ENCODE data around the gene TMEM218. TPM values are rescaled to one million over a fixed set of nuclear protein-coding genes. Genes with fewer than 3 reads are reported as not detected.

The TMEM218 gene
- 10 to 100 TPM; 19.7 to 42.3 (median 26.9) TPM for total RNA-seq
- 10 to 100 TPM; 19.3 to 38.7 (median 20.4) TPM for polyA plus RNA-seq
- long read RNA-seq, donor 1, partial matches to known transcripts = 0 of 2 reads
- long read RNA-seq, donor 1, other reads (novel, unspliced or antisense) = 0 of 2 reads
- long read RNA-seq, donor 2 = 0 reads
- long read RNA-seq, donor 3, partial matches to known transcripts = 0 of 1 reads
- long read RNA-seq, donor 3, other reads (novel, unspliced or antisense) = 0 of 1 reads
- long read RNA-seq, donor 4, partial matches to known transcripts = 1 of 16 reads
- long read RNA-seq, donor 4, other reads (novel, unspliced or antisense) = 12 of 16 reads
- long read RNA-seq, donor 5, partial matches to known transcripts = 0 of 38 reads
- long read RNA-seq, donor 5, other reads (novel, unspliced or antisense) = 34 of 38 reads
- long read RNA-seq, donor 6, full-length matches to known transcripts = 1 of 10 reads
- long read RNA-seq, donor 6, partial matches to known transcripts = 1 of 10 reads
- long read RNA-seq, donor 6, other reads (novel, unspliced or antisense) = 8 of 10 reads
- long read RNA-seq, donor 7, partial matches to known transcripts = 0 of 1 reads
- long read RNA-seq, donor 7, other reads (novel, unspliced or antisense) = 0 of 1 reads
- long read RNA-seq, donor 8, partial matches to known transcripts = 0 of 10 reads
- long read RNA-seq, donor 8, other reads (novel, unspliced or antisense) = 8 of 10 reads
- long read RNA-seq, donor 9, partial matches to known transcripts = 5 of 6 reads
- long read RNA-seq, donor 9, other reads (novel, unspliced or antisense) = 0 of 6 reads
- long read RNA-seq, donor 10 = 0 reads

DNA sequence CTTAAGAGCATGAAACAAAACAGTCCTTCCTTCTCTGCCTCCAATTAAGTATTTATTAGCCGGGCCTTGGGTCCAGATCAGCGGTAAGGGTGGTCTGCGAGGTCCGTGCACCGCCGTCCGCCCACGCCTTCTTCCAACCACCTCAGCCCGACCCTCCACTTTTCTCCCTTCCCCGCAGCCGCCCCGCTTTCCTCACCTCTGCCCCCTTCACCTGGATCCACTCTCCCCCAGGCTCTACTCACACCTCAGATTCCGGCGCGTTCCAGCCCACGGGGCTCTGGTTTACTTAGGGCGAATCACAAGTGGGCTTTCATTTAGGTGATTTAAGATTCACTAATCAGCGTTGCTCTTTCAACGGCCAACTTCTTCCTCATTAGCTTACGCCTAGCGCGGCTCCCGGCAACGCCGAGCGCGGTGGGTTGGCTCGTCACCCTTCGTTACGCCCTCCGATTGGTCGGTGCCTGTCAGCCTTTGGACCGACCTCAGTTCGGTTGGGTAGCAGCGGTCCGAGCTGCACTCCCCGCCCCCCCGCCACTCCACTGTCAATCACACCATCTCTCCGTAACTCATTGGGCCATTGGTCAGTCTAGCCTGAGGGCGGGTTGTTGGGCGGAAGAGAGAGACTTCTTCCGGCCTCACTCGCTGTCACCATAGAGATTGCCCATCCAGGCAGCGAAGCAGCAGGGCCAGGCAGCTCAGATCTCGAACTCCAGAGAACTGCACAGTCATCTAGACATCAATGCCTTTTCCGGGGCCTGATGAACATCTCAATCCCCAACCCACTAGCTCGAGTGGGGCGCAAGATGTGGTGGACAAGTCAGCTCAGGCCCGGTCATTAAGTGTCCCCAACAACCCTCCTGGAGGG, at the start of gene TMEM218:
TMEM218 (minus strand) TSS at position 284 of the 865 bp plus-strand sequence. CDS start 9,385 bp downstream, outside the sequence.
- peaks cover 4 to 6% of the 10 kb centered on the region in 2 donors for H3K4me1 ChIP-seq (replicated peaks in 1 of 2)
- peak within 1 kb of the TSS; percentile 4 to 72 (median 66) for H3K4me3 ChIP-seq
- peak; percentile 99 to 100 (median 100) for DNase-seq
- WGBS, 4 donors = 4 to 6% (median 5%) methylated on average over 39 to 49 of the region's 49 CpGs
- H3K36me3 ChIP-seq (replicated peaks in 1 of 2) = no peaks in the 10 kb centered on the region
- peak within 1 kb of the TSS in 4 of 5 donors; percentile 38 to 85 (median 66) for H3K27ac ChIP-seq
- peak in 1 of 2 donors; percentile 25 for TF ChIP-seq POLR2A (IDR thresholded peaks at IDR 0.05)
- TF ChIP-seq, protein P1, sequence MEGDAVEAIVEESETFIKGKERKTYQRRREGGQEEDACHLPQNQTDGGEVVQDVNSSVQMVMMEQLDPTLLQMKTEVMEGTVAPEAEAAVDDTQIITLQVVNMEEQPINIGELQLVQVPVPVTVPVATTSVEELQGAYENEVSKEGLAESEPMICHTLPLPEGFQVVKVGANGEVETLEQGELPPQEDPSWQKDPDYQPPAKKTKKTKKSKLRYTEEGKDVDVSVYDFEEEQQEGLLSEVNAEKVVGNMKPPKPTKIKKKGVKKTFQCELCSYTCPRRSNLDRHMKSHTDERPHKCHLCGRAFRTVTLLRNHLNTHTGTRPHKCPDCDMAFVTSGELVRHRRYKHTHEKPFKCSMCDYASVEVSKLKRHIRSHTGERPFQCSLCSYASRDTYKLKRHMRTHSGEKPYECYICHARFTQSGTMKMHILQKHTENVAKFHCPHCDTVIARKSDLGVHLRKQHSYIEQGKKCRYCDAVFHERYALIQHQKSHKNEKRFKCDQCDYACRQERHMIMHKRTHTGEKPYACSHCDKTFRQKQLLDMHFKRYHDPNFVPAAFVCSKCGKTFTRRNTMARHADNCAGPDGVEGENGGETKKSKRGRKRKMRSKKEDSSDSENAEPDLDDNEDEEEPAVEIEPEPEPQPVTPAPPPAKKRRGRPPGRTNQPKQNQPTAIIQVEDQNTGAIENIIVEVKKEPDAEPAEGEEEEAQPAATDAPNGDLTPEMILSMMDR (IDR thresholded peaks at IDR 0.05) = no peak
- no peaks in the 10 kb centered on the region for H3K27me3 ChIP-seq
- intact Hi-C loops (cut with DNase I) = no loop called here
- no peaks in the 10 kb centered on the region for H3K9me3 ChIP-seq (replicated peaks in 1 of 3)

DNA sequence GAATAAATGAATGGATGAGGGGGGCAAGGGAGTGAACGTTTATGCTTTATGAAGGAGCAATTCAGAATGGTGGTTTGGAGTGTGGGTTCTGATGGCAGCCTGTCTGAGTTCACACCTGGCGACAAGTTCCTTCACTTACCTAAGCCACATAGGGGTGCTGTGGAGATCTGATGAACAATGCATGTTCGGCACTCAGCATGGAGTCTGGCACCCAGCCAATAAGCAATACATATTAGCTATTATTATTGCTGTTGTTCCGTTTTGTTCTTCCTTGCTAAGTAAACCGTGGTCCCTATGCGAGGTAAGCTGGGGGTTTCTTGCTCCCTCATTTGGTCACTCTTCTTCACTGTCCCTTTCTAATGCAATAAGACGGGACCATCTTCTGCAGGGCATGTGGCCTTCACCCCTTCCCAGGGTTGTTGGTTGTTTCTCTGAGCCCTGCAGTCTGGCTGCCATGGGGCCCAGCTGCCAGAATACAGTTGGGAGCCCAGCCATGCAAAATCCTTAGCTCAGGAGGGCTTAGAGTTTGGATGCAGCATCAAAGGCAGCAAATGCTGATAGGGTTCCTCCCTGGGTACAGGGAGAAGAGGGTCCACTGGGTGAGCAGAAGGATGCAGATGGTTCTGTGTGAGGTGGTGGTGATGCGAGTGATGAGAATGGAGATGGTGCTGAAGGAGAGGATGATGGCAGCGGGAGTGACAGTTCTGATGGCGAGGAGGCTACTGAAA, 46.7 kb upstream of the TMEM218 start:
- Histone ChIP-seq H3K9me3 (replicated peaks in 1 of 3) (no peaks in the 10 kb centered on the region), H3K27me3 (no peaks in the 10 kb centered on the region), H3K4me1 (replicated peaks in 1 of 2) (no peaks in the 10 kb centered on the region), H3K4me3 (no peak overlapping the region), H3K27ac (no peak overlapping the region), H3K36me3 (replicated peaks in 1 of 2) (no peaks in the 10 kb centered on the region)
- no peak for DNase-seq
- intact Hi-C loops (cut with DNase I) = no loop called here
- WGBS, 4 donors = 85 to 90% (median 88%) methylated on average over 10 of the region's 10 CpGs
- no peak for TF ChIP-seq POLR2A (IDR thresholded peaks at IDR 0.05)
- TF ChIP-seq, protein P1 (IDR thresholded peaks at IDR 0.05) = no peak

DNA sequence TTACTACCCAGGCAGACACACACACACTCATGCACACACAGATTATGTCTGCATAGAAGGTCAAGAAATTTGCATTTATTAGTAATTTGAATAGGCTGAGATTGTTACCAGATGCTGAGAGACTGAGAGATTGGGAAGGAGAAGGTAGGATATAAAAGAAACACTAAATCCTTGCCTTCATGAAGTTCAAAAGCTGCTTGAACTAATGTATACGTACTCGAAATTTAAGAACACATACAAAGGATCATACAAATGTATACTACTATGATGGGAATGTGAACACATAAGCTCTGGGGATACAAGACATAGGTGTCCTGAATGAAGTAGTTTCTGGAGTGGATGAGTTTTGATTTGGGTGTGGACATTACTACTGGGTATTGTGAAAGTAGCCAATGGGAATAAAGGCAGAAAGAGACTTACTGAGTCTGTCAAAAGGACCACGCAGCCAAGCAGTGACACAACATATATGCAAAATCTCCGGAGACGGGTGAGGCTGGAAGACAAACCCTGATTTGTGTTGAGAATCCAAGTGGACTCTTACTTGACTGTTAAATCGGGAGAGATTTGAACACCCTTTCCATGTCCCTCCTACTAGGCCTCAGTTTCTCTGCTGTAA, 45.8 kb upstream of the TMEM218 start:
- 81 to 92% (median 86%) methylated on average over 6 of the region's 6 CpGs for WGBS, 4 donors
- TF ChIP-seq, protein P1 (IDR thresholded peaks at IDR 0.05) = no peak
- no peak for TF ChIP-seq POLR2A (IDR thresholded peaks at IDR 0.05)
- H3K9me3 ChIP-seq (replicated peaks in 1 of 3) = no peaks in the 10 kb centered on the region
- DNase-seq = no peak
- H3K4me3 ChIP-seq = no peak overlapping the region
- intact Hi-C loops (cut with DNase I) = no loop called here
- H3K27ac ChIP-seq = no peak overlapping the region
- no peaks in the 10 kb centered on the region for H3K27me3 ChIP-seq
- no peaks in the 10 kb centered on the region for H3K4me1 ChIP-seq (replicated peaks in 1 of 2)
- H3K36me3 ChIP-seq (replicated peaks in 1 of 2) = no peaks in the 10 kb centered on the region

Data from adrenal gland (tissue), 19 donors.